ENCODE measurements around the gene LARGE2.

LARGE2 gene

GRCh38 chr11:45917623-45918330 is 4.7 kb upstream of the LARGE2 start, which contains the start of gene PEX16:
PEX16 (minus strand) TSS chr11:45917877; CDS start chr11:45917811, 66 bp downstream.
- DNase-seq (ENCODE audit: low spot score in 2 of 2) (peak; percentile 84 to 91), ATAC-seq (ENCODE audit: low read depth) (peak; percentile 83)
- peaks cover 9% of the 10 kb centered on the region for H3K36me3 Mint-ChIP-seq
- peaks cover 39% of the 10 kb centered on the region for H3K4me1 Mint-ChIP-seq
- no peaks in the 10 kb centered on the region for H3K9me3 Mint-ChIP-seq
- H3K4me3 Mint-ChIP-seq = peak within 1 kb of the TSS; percentile 89
- H3K27ac Mint-ChIP-seq = peak within 1 kb of the TSS; percentile 88
- no peaks in the 10 kb centered on the region for H3K27me3 Mint-ChIP-seq

DNA sequence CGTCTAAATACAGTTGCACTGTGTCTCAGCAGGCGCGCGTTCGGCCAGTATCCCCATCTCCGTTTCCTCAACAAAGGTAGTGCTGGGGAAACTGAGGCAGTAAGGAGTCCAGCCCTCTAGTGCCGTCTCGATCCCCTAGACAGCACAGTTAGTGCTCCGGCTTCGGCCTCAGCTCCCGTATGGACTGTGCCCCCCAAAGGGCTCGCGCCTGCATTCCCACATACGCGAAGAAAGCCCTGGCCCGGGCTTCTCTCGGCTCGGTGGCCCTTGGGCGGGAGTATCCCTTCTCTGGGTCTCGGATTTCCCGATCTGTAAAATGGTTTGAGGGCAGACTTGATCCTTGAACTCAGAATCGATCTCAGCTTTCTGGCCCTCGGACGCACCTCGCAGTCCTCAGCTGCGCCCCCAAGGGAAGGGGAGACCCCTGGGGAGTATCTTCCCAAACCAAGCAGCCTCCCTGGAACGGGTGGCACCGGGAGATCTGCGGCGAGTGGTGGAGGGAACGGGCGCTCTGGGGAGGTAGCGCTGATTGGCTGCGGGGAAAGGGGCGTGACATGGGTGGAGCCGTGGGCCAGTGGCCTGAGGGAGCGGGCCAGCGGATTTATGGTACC is 4.0 kb upstream of the LARGE2 start:
- Mint-ChIP-seq H3K36me3 (peaks cover 11% of the 10 kb centered on the region), H3K9me3 (no peaks in the 10 kb centered on the region), H3K4me1 (peaks cover 41% of the 10 kb centered on the region), H3K4me3 (peak overlapping the region; percentile 89), H3K27me3 (no peaks in the 10 kb centered on the region), H3K27ac (peak overlapping the region; percentile 88)
- DNase-seq (ENCODE audit: low spot score in 2 of 2) = no peak
- no peak for ATAC-seq (ENCODE audit: low read depth)

DNA sequence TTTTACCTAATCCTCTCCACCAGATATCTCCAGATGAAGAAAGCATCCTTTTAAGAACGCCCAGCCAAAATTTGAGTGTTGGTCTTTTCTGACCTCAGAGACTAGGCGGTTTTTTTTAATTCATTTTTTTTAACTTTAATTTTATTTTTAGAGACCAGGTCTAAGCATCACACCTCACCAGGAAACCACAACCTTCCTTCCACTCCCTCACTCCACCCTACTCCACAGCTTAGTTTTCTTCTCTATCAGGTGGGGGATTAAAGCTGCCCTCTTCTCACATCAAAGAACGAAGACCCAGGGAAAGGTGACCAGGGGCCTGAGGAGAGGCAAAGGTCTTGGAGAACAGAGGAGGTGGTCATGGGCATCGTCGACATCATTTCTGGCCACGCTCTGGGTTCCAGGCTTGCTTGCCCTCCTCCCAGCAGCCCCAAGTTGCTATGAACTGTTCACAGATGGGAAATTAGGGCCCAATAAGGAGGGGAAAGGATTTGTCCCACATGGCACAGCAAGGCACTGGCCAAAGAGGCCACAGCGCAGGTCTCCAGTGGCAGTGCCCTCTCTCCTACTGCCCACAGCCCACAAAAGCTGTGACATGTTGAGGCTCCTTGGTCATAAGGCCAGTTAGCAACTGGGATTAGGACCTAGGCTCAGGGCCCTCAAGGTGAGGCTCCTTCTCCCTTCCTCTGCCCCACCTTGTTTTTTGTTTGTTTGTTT is 3.3 kb upstream of the LARGE2 start:
- Mint-ChIP-seq H3K27me3 (no peaks in the 10 kb centered on the region), H3K4me3 (peak overlapping the region; percentile 89), H3K27ac (peak overlapping the region; percentile 88), H3K36me3 (peaks cover 6% of the 10 kb centered on the region), H3K4me1 (peaks cover 42% of the 10 kb centered on the region), H3K9me3 (no peaks in the 10 kb centered on the region)
- ATAC-seq (ENCODE audit: low read depth) = no peak
- no peak for DNase-seq (ENCODE audit: low spot score in 2 of 2)

- Mint-ChIP-seq H3K4me1 (peaks cover 47% of the 10 kb centered on the region), H3K4me3 (peak overlapping the region; percentile 89), H3K27me3 (no peaks in the 10 kb centered on the region), H3K36me3 (peaks cover 10% of the 10 kb centered on the region), H3K27ac (peak overlapping the region; percentile 88), H3K9me3 (no peaks in the 10 kb centered on the region)
- DNase-seq (ENCODE audit: low spot score in 2 of 2) (no peak), ATAC-seq (ENCODE audit: low read depth) (no peak)
These were observed 2.5 kb upstream of the LARGE2 start for GRCh38 chr11:45919806-45920530.

- H3K9me3 Mint-ChIP-seq = no peaks in the 10 kb centered on the region
- H3K36me3 Mint-ChIP-seq = peaks cover 8% of the 10 kb centered on the region
- no peak for DNase-seq (ENCODE audit: low spot score in 2 of 2)
These were observed 1.7 kb upstream of the LARGE2 start for GRCh38 chr11:45920531-45921477.

GRCh38 chr11:45921561-45922424 is 663 bp upstream of the LARGE2 start:
- no peak for ATAC-seq (ENCODE audit: low read depth)
- Mint-ChIP-seq H3K4me3 (peak overlapping the region; percentile 82), H3K27me3 (no peaks in the 10 kb centered on the region), H3K4me1 (peaks cover 40% of the 10 kb centered on the region), H3K9me3 (no peaks in the 10 kb centered on the region), H3K36me3 (peaks cover 8% of the 10 kb centered on the region), H3K27ac (peak overlapping the region; percentile 74)
- no peak for DNase-seq (ENCODE audit: low spot score in 2 of 2)

More at GRCh38 chr11:45920531-45921477, 1.7 kb upstream of the LARGE2 start:
- ATAC-seq (ENCODE audit: low read depth) = no peak
- H3K4me1 Mint-ChIP-seq = peaks cover 47% of the 10 kb centered on the region
- no peaks in the 10 kb centered on the region for H3K27me3 Mint-ChIP-seq
- H3K4me3 Mint-ChIP-seq = peak overlapping the region; percentile 82
- H3K27ac Mint-ChIP-seq = peak overlapping the region; percentile 74

GRCh38 chr11:45924036-45924915 is 1.8 kb downstream of the LARGE2 start:
- Mint-ChIP-seq H3K4me1 (peaks cover 42% of the 10 kb centered on the region), H3K27ac (peak overlapping the region; percentile 82), H3K4me3 (peak overlapping the region; percentile 79), H3K27me3 (no peaks in the 10 kb centered on the region), H3K9me3 (no peaks in the 10 kb centered on the region), H3K36me3 (peaks cover 18% of the 10 kb centered on the region)
- ATAC-seq (ENCODE audit: low read depth) = no peak
- DNase-seq (ENCODE audit: low spot score in 2 of 2) = peak in 1 of 2 donors; percentile 8

DNA sequence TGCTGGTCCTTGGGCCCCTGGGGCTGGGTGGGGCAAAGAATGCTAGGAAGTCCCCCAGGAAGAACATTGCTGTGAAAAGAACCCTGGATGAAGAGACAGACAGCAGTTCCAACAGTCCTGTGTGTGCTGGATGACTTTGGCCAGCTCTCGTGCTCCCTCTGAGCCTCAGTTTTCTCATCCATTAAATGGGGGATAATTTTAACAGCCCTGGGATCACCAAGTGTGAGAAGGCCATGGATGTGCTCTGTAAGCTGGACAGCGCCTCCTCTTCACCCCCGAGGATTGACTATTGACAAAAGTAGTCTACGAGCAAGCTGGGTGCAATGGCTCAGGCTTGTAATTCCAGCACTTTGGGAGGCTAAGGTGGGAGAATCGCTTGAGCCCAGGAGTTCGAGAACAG is 2.5 kb downstream of the LARGE2 start:
- Mint-ChIP-seq H3K27ac (peak overlapping the region; percentile 82), H3K9me3 (no peaks in the 10 kb centered on the region), H3K4me3 (peak overlapping the region; percentile 79), H3K27me3 (no peaks in the 10 kb centered on the region), H3K4me1 (peaks cover 36% of the 10 kb centered on the region), H3K36me3 (peaks cover 18% of the 10 kb centered on the region)
- no peak for ATAC-seq (ENCODE audit: low read depth)
- DNase-seq (ENCODE audit: low spot score in 2 of 2) = no peak

DNA sequence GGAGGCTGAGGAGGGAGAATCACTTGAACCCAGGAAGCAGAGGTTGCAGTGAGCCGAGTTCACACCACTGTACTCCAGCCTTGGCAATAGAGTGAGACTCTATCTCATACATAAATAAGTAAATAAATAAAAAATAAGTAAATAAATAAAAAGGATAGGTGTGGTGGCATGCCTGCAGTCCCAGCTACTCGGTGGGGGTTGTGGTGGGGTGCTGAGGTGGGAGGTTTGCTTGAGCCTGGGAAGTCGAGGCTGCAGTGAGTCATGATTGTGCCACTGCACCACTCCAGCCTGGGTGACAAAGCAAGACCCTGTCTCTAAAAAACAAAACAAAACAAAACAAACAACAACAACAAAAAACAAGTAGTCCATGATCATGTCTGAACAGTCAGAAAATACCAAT is 3.1 kb downstream of the LARGE2 start:
- Mint-ChIP-seq H3K36me3 (peaks cover 18% of the 10 kb centered on the region), H3K4me1 (peaks cover 36% of the 10 kb centered on the region), H3K27ac (no peak overlapping the region), H3K27me3 (no peaks in the 10 kb centered on the region), H3K9me3 (no peaks in the 10 kb centered on the region), H3K4me3 (no peak overlapping the region)
- no peak for DNase-seq (ENCODE audit: low spot score in 2 of 2)
- ATAC-seq (ENCODE audit: low read depth) = no peak

GRCh38 chr11:45926001-45926401 is 3.5 kb downstream of the LARGE2 start:
- H3K27ac Mint-ChIP-seq = no peak overlapping the region
- peaks cover 38% of the 10 kb centered on the region for H3K4me1 Mint-ChIP-seq
- H3K36me3 Mint-ChIP-seq = peaks cover 18% of the 10 kb centered on the region
- ATAC-seq (ENCODE audit: low read depth) = no peak
- H3K4me3 Mint-ChIP-seq = no peak overlapping the region
- H3K27me3 Mint-ChIP-seq = no peaks in the 10 kb centered on the region
- H3K9me3 Mint-ChIP-seq = no peaks in the 10 kb centered on the region
- DNase-seq (ENCODE audit: low spot score in 2 of 2) = no peak

DNA sequence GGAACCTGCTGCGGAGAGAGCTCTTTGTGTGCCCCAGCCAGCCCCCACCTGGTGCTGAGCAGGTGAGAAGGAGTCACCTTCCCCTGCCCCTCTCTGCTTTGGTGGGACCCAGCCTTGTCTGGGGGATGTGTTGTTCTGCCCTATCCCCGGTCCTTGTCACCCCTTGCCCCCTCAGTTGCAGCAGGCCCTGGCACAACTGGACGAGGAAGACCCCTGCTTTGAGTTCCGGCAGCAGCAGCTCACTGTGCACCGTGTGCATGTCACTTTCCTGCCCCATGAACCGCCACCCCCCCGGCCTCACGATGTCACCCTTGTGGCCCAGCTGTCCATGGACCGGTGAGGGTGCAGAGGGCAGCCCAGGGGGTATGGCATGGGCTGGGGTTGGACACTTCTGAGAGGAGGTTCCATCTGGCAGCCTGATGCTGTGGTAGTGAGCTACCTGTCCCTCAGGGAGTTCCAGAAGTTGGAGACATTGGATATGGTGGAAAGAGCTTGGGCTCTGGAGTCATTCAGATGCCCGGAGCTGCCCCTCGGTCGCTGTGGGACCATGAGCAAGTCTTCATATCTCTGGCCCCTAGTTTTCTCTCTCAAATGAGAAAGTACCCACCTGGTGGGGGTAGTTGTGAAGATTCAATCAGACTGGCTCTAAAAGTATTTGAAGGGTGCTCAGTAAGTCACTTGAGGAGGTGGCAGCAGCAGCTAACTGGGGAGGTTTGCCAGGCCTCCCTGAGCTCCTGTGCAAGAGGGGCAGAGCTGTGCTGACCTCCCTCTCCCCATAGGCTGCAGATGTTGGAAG is 4.3 kb downstream of the LARGE2 start:
- Mint-ChIP-seq H3K27me3 (no peaks in the 10 kb centered on the region), H3K4me1 (peaks cover 41% of the 10 kb centered on the region), H3K9me3 (no peaks in the 10 kb centered on the region), H3K4me3 (no peak overlapping the region), H3K27ac (peak overlapping the region; percentile 9), H3K36me3 (peaks cover 21% of the 10 kb centered on the region)
- peak in 1 of 2 donors; percentile 9 for DNase-seq (ENCODE audit: low spot score in 2 of 2)
- no peak for ATAC-seq (ENCODE audit: low read depth)
